ENCODE measurements around the gene STARD5. TPM values are rescaled to one million over a fixed set of nuclear protein-coding genes. Genes with fewer than 3 reads are reported as not detected.

STARD5 gene
- total RNA-seq, 1 donor from 2014 or later = 5.5 TPM

GRCh38 chr15:81292523-81293001, 31.4 kb downstream of the STARD5 start:
- no peak overlapping the region for H2AFZ ChIP-seq (ENCODE audit: low read depth, low read length)
- no peak overlapping the region for H3K4me2 ChIP-seq (ENCODE audit: low read length)
- H3K4me3 Mint-ChIP-seq (ENCODE audit: unreplicated experiment) = no peak overlapping the region
- no peak overlapping the region for H3K27ac Mint-ChIP-seq (ENCODE audit: unreplicated experiment)
- peaks cover 5% of the 10 kb centered on the region for H3K4me1 ChIP-seq (ENCODE audit: insufficient read depth, low read length)
- H3K36me3 ChIP-seq (ENCODE audit: insufficient read depth, low read length) = no peaks in the 10 kb centered on the region
- peaks cover 13% of the 10 kb centered on the region for H3K27me3 Mint-ChIP-seq (ENCODE audit: low read depth, unreplicated experiment)
- H3K36me3 Mint-ChIP-seq (ENCODE audit: low read depth, unreplicated experiment) = no peaks in the 10 kb centered on the region
- no peak overlapping the region for H3K9ac ChIP-seq (ENCODE audit: low read length)
- H4K20me1 ChIP-seq (ENCODE audit: insufficient read depth, low read length) = no peaks in the 10 kb centered on the region
- no peaks in the 10 kb centered on the region for H3K9me3 ChIP-seq (ENCODE audit: insufficient read depth, low read depth, low read length)
- no peak overlapping the region for H3K27ac ChIP-seq (ENCODE audit: low read depth, low read length)
- no peak for DNase-seq (ENCODE audit: low read depth)
- FAIRE-seq = no peak
- peaks cover 28% of the 10 kb centered on the region for H3K27me3 ChIP-seq (ENCODE audit: insufficient read depth, low read length)
- H3K4me3 ChIP-seq (ENCODE audit: insufficient read depth, low read depth, low read length) = no peak overlapping the region
- H3K9me3 Mint-ChIP-seq (ENCODE audit: unreplicated experiment) = no peaks in the 10 kb centered on the region
- TF ChIP-seq EZH2 (IDR thresholded peaks at IDR 0.05; ENCODE audit: insufficient read depth, low read length) = no peak
- no peak for TF ChIP-seq CTCF (IDR thresholded peaks at IDR 0.05; ENCODE audit: insufficient read depth, low read depth, low read length)
- no peaks in the 10 kb centered on the region for H3K79me2 ChIP-seq (ENCODE audit: insufficient read depth, low read length)
- H3K4me1 Mint-ChIP-seq (ENCODE audit: low read depth, unreplicated experiment) = peaks cover 1% of the 10 kb centered on the region

GRCh38 chr15:81291916-81292522, 31.9 kb downstream of the STARD5 start:
- Mint-ChIP-seq H3K27ac (ENCODE audit: unreplicated experiment) (no peak overlapping the region), H3K36me3 (ENCODE audit: low read depth, unreplicated experiment) (no peaks in the 10 kb centered on the region), H3K4me1 (ENCODE audit: low read depth, unreplicated experiment) (peaks cover under 1% of the 10 kb centered on the region), H3K9me3 (ENCODE audit: unreplicated experiment) (no peaks in the 10 kb centered on the region), H3K4me3 (ENCODE audit: unreplicated experiment) (no peak overlapping the region), H3K27me3 (ENCODE audit: low read depth, unreplicated experiment) (peaks cover 13% of the 10 kb centered on the region)
- Histone ChIP-seq H2AFZ (ENCODE audit: low read depth, low read length) (no peak overlapping the region), H3K4me2 (ENCODE audit: low read length) (no peak overlapping the region), H3K4me1 (ENCODE audit: insufficient read depth, low read length) (peaks cover 3% of the 10 kb centered on the region), H3K4me3 (ENCODE audit: insufficient read depth, low read depth, low read length) (no peak overlapping the region), H3K27me3 (ENCODE audit: insufficient read depth, low read length) (peaks cover 28% of the 10 kb centered on the region), H3K79me2 (ENCODE audit: insufficient read depth, low read length) (no peaks in the 10 kb centered on the region), H3K27ac (ENCODE audit: low read depth, low read length) (no peak overlapping the region), H3K9ac (ENCODE audit: low read length) (no peak overlapping the region), H4K20me1 (ENCODE audit: insufficient read depth, low read length) (no peaks in the 10 kb centered on the region), H3K9me3 (ENCODE audit: insufficient read depth, low read depth, low read length) (no peaks in the 10 kb centered on the region), H3K36me3 (ENCODE audit: insufficient read depth, low read length) (no peaks in the 10 kb centered on the region)
- FAIRE-seq (no peak), DNase-seq (ENCODE audit: low read depth) (no peak)
- TF ChIP-seq EZH2 (IDR thresholded peaks at IDR 0.05; ENCODE audit: insufficient read depth, low read length) (no peak), CTCF (IDR thresholded peaks at IDR 0.05; ENCODE audit: insufficient read depth, low read depth, low read length) (no peak)

- Mint-ChIP-seq H3K36me3 (ENCODE audit: low read depth, unreplicated experiment) (no peaks in the 10 kb centered on the region), H3K27ac (ENCODE audit: unreplicated experiment) (no peak overlapping the region), H3K27me3 (ENCODE audit: low read depth, unreplicated experiment) (peaks cover 21% of the 10 kb centered on the region), H3K4me3 (ENCODE audit: unreplicated experiment) (no peak overlapping the region), H3K4me1 (ENCODE audit: low read depth, unreplicated experiment) (no peaks in the 10 kb centered on the region), H3K9me3 (ENCODE audit: unreplicated experiment) (no peaks in the 10 kb centered on the region)
- TF ChIP-seq EZH2 (IDR thresholded peaks at IDR 0.05; ENCODE audit: insufficient read depth, low read length) = no peak
- TF ChIP-seq CTCF (IDR thresholded peaks at IDR 0.05; ENCODE audit: insufficient read depth, low read depth, low read length) = no peak
- DNase-seq (ENCODE audit: low read depth) (no peak), FAIRE-seq (no peak)
- Histone ChIP-seq H3K4me3 (ENCODE audit: insufficient read depth, low read depth, low read length) (no peak overlapping the region), H3K27ac (ENCODE audit: low read depth, low read length) (no peak overlapping the region), H3K27me3 (ENCODE audit: insufficient read depth, low read length) (peaks cover 29% of the 10 kb centered on the region), H3K36me3 (ENCODE audit: insufficient read depth, low read length) (no peaks in the 10 kb centered on the region), H3K4me2 (ENCODE audit: low read length) (no peak overlapping the region), H2AFZ (ENCODE audit: low read depth, low read length) (no peak overlapping the region), H3K79me2 (ENCODE audit: insufficient read depth, low read length) (no peaks in the 10 kb centered on the region), H4K20me1 (ENCODE audit: insufficient read depth, low read length) (no peaks in the 10 kb centered on the region), H3K9ac (ENCODE audit: low read length) (no peak overlapping the region), H3K9me3 (ENCODE audit: insufficient read depth, low read depth, low read length) (no peaks in the 10 kb centered on the region), H3K4me1 (ENCODE audit: insufficient read depth, low read length) (no peaks in the 10 kb centered on the region)
Observed at GRCh38 chr15:81289910-81290309, 34.0 kb downstream of the STARD5 start.

Measured in astrocyte (in vitro differentiated cells and primary cell).